MG63 (cell line): ENCODE data around the gene ARHGAP6. TPM values are rescaled to one million over a fixed set of nuclear protein-coding genes. Genes with fewer than 3 reads are reported as not detected.
"Not testable (repeated sequence)": the region's sequence is repeated elsewhere in the genome, so short reads cannot be mapped to it uniquely, and the experiment has no call there.

ENCODE experiments used
- DNase-seq: peaks from one replicate; pipeline ENCODE4 v3.0.0-alpha.2; 2020
- H3K27me3 ChIP-seq: fragments of 250-450 bp; sonication (Bioruptor Pico); 2 replicates; pipeline ENCODE4 v1.5.1; 2020; ENCODE audit warnings: mild to moderate bottlenecking, moderate library complexity
- H3K36me3 ChIP-seq: fragments of 250-450 bp; sonication (Bioruptor Pico); 2 replicates; pipeline ENCODE4 v1.5.1; 2020; ENCODE audit warnings: mild to moderate bottlenecking, moderate library complexity
- H3K4me3 ChIP-seq: fragments of 250-450 bp; sonication (Bioruptor Pico); 2 replicates; pipeline ENCODE4 v1.5.1; 2020; ENCODE audit warnings: mild to moderate bottlenecking, moderate library complexity
- H3K9me3 ChIP-seq: fragments of 250-450 bp; sonication (Bioruptor Pico); 2 replicates; pipeline ENCODE4 v1.5.1; 2020; ENCODE audit warnings: mild to moderate bottlenecking, moderate library complexity
- total RNA-seq: library from RNA; depleted of rRNA; stranded (reverse); fragments of >200 nt; shearing (Covaris generic); gene quantifications from 2 replicates; pipeline ENCODE4 v1.2.3, GENCODE V29; 2014; ENCODE audit warnings: low replicate concordance

The ARHGAP6 gene
- total RNA-seq, 1 experiment from 2014 or later, result 0.10 TPM

- no peaks in the 10 kb centered on the region for H3K36me3 ChIP-seq
- H3K4me3 ChIP-seq, result no peak overlapping the region
- DNase-seq, result peak; percentile 39
- no peaks in the 10 kb centered on the region for H3K27me3 ChIP-seq
- peaks cover 5% of the 10 kb centered on the region; the same call in 1 of the 2 replicates for H3K9me3 ChIP-seq
Observed at GRCh38 chrX:11555759-11556158, 110.0 kb downstream of the ARHGAP6 start.

- H3K27me3 ChIP-seq, result no peaks in the 10 kb centered on the region
- DNase-seq, result no peak
- H3K9me3 ChIP-seq, result peaks cover 5% of the 10 kb centered on the region; the same call in 1 of the 2 replicates
- no peak overlapping the region for H3K4me3 ChIP-seq
- no peaks in the 10 kb centered on the region for H3K36me3 ChIP-seq
Observed at GRCh38 chrX:11553594-11553993, 112.1 kb downstream of the ARHGAP6 start.

GRCh38 chrX:11551151-11551550 is 114.6 kb downstream of the ARHGAP6 start:
- H3K27me3 ChIP-seq, result no peaks in the 10 kb centered on the region

GRCh38 chrX:11546917-11547316 is 118.8 kb downstream of the ARHGAP6 start:
- Histone ChIP-seq H3K36me3 (no peaks in the 10 kb centered on the region), H3K9me3 (no peaks in the 10 kb centered on the region), H3K27me3 (no peaks in the 10 kb centered on the region), H3K4me3 (no peak overlapping the region)
- DNase-seq, result no peak

More at GRCh38 chrX:11551151-11551550, 114.6 kb downstream of the ARHGAP6 start:
- H3K36me3 ChIP-seq, result no peaks in the 10 kb centered on the region
- DNase-seq, result no peak
- no peak overlapping the region for H3K4me3 ChIP-seq
- H3K9me3 ChIP-seq, result no peaks in the 10 kb centered on the region

GRCh38 chrX:11543249-11543648 is 122.5 kb downstream of the ARHGAP6 start:
- H3K9me3 ChIP-seq, result no peaks in the 10 kb centered on the region
- H3K4me3 ChIP-seq, result no peak overlapping the region
- DNase-seq, result no peak
- no peaks in the 10 kb centered on the region for H3K27me3 ChIP-seq
- H3K36me3 ChIP-seq, result no peaks in the 10 kb centered on the region

GRCh38 chrX:11541510-11541909 is 124.2 kb downstream of the ARHGAP6 start:
- Histone ChIP-seq H3K9me3 (no peaks in the 10 kb centered on the region), H3K27me3 (no peaks in the 10 kb centered on the region), H3K36me3 (no peaks in the 10 kb centered on the region), H3K4me3 (no peak overlapping the region)
- DNase-seq, result no peak

GRCh38 chrX:11540532-11541377 is 125.0 kb downstream of the ARHGAP6 start:
- H3K36me3 ChIP-seq, result no peaks in the 10 kb centered on the region
- no peaks in the 10 kb centered on the region for H3K9me3 ChIP-seq
- H3K4me3 ChIP-seq, result no peak overlapping the region
- DNase-seq, result no peak
- no peaks in the 10 kb centered on the region for H3K27me3 ChIP-seq

GRCh38 chrX:11537141-11537540 is 128.6 kb downstream of the ARHGAP6 start:
- DNase-seq, result no peak
- no peak overlapping the region for H3K4me3 ChIP-seq
- H3K36me3 ChIP-seq, result no peaks in the 10 kb centered on the region
- no peaks in the 10 kb centered on the region for H3K27me3 ChIP-seq
- no peaks in the 10 kb centered on the region for H3K9me3 ChIP-seq

- no peak for DNase-seq
Observed at GRCh38 chrX:11535156-11535919, 130.4 kb downstream of the ARHGAP6 start.

GRCh38 chrX:11533199-11533651 is 132.5 kb downstream of the ARHGAP6 start:
- DNase-seq, result no peak
- Histone ChIP-seq H3K9me3 (no peaks in the 10 kb centered on the region), H3K4me3 (no peak overlapping the region), H3K36me3 (no peaks in the 10 kb centered on the region), H3K27me3 (no peaks in the 10 kb centered on the region)

More at GRCh38 chrX:11535156-11535919, 130.4 kb downstream of the ARHGAP6 start:
- Histone ChIP-seq H3K27me3 (no peaks in the 10 kb centered on the region), H3K9me3 (no peaks in the 10 kb centered on the region), H3K4me3 (no peak overlapping the region), H3K36me3 (no peaks in the 10 kb centered on the region)

GRCh38 chrX:11532291-11533078 is 133.2 kb downstream of the ARHGAP6 start:
- Histone ChIP-seq H3K27me3 (no peaks in the 10 kb centered on the region), H3K4me3 (no peak overlapping the region), H3K36me3 (no peaks in the 10 kb centered on the region), H3K9me3 (no peaks in the 10 kb centered on the region)
- DNase-seq, result no peak

- H3K27me3 ChIP-seq, result no peaks in the 10 kb centered on the region
- no peak overlapping the region for H3K4me3 ChIP-seq
- DNase-seq, result no peak
- H3K9me3 ChIP-seq, result no peaks in the 10 kb centered on the region
- no peaks in the 10 kb centered on the region for H3K36me3 ChIP-seq
Observed at GRCh38 chrX:11531226-11531625, 134.5 kb downstream of the ARHGAP6 start.

GRCh38 chrX:11530621-11531020 is 135.1 kb downstream of the ARHGAP6 start:
- H3K36me3 ChIP-seq, result no peaks in the 10 kb centered on the region
- no peaks in the 10 kb centered on the region for H3K9me3 ChIP-seq
- no peaks in the 10 kb centered on the region for H3K27me3 ChIP-seq
- no peak for DNase-seq
- no peak overlapping the region for H3K4me3 ChIP-seq

GRCh38 chrX:11528623-11529022 is 137.1 kb downstream of the ARHGAP6 start:
- Histone ChIP-seq H3K4me3 (no peak overlapping the region), H3K36me3 (no peaks in the 10 kb centered on the region), H3K9me3 (no peaks in the 10 kb centered on the region), H3K27me3 (no peaks in the 10 kb centered on the region)
- DNase-seq, result no peak

- no peaks in the 10 kb centered on the region for H3K27me3 ChIP-seq
- no peak overlapping the region for H3K4me3 ChIP-seq
- H3K9me3 ChIP-seq, result no peaks in the 10 kb centered on the region
- DNase-seq, result no peak
- H3K36me3 ChIP-seq, result no peaks in the 10 kb centered on the region
Observed at GRCh38 chrX:11525685-11526084, 140.0 kb downstream of the ARHGAP6 start.

- H3K36me3 ChIP-seq, H3K9me3 ChIP-seq, H3K27me3 ChIP-seq, H3K4me3 ChIP-seq, DNase-seq: not testable (repeated sequence)
Observed at GRCh38 chrX:11519234-11519633, 146.5 kb downstream of the ARHGAP6 start.

- Histone ChIP-seq H3K4me3 (no peak overlapping the region), H3K36me3 (no peaks in the 10 kb centered on the region), H3K9me3 (peaks cover 2% of the 10 kb centered on the region; the same call in 1 of the 2 replicates), H3K27me3 (no peaks in the 10 kb centered on the region)
- DNase-seq, result no peak
Observed at GRCh38 chrX:11509786-11510185, 155.9 kb downstream of the ARHGAP6 start.
